ENCODE measurements around the gene DIS3L. TPM values are rescaled to one million over a fixed set of nuclear protein-coding genes. Genes with fewer than 3 reads are reported as not detected.

Gene DIS3L
- total RNA-seq, 1 experiment from 2014 or later = 57.8 TPM

DNA sequence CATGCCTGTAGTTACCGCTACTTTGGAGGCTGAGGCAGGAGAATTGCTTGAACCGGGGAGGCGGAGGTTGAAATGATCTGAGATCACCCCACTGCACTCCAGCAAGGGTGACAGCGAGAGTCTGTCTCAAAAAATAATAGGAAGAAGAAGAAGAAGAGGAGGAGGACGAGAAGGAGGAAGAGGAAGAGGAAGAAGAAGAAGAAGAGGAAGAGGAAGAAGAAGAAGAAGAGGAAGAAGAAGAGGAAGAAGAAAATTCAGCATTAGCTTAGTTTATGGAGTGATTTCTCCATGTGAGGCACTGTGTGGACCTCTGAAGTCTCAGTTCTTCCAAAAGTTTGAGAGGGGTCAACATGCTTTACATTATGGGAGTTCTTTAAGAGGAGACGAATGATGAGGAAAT lies 22.4 kb upstream of the DIS3L start:
- in situ Hi-C loops (cut with HindIII; ENCODE audit: low sequenced_read_pairs) = no loop called here
- DNase-seq (ENCODE audit: low spot score) = no peak

DNA sequence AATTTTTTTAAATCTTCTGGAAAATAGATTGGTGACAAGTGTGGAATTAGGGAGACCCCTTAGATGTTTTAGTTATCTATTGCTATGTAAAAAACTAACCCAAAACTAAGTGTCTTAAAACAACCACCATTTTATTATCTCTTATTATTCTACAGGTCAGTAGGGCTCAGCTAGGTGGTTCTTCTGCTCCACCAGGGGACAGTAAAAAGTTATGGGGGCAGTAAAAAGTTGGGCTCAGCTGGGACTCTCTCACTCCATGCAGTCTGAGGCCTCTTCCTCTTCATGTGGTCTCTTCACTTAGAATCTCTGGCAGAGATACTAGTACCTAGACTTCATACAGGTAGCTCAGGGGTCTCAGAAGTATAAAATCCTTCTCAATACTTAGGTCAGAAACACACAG lies 18.0 kb upstream of the DIS3L start:
- in situ Hi-C loops (cut with HindIII; ENCODE audit: low sequenced_read_pairs) = no loop called here
- no peak for DNase-seq (ENCODE audit: low spot score)

DNA sequence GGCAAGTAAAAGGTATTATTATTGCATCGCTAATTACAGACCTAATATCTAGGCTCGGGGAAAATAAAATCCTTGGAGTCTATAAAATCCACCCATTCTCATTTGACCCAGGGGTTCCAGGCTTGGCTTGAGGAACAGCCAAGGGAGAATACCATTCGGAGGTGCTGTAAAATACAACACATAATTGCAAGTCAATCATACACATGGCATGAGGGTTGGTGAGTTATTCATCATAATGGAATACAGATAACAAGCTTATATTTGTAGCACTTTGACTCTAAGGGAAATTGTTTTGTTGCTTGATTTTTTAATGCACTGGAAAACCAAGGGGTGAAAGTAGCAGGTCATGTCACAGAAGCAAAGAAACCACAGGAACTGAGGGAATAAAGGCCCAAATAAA lies 16.8 kb upstream of the DIS3L start:
- in situ Hi-C loops (cut with HindIII; ENCODE audit: low sequenced_read_pairs) = no loop called here
- no peak for DNase-seq (ENCODE audit: low spot score)

DNA sequence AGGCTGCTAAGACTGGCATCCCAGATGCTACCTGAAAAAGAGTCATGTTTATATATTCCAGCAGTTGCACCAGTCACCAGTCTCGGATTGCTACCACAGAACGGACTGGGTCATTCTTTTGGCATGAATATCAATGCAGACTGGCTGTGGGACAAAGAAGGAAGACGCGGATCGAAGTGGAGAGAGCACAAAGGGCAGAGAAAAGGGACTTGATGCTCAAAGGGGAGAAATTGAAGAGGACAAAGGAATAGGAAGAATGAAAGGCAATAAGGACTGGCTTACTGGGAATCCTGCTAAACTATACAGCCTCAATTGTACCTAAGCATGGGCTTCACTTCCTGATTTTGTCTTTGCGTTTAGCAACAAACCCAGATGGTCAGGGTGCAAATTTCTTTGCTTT lies 15.3 kb upstream of the DIS3L start:
- in situ Hi-C loops (cut with HindIII; ENCODE audit: low sequenced_read_pairs) = no loop called here
- no peak for DNase-seq (ENCODE audit: low spot score)

DNA sequence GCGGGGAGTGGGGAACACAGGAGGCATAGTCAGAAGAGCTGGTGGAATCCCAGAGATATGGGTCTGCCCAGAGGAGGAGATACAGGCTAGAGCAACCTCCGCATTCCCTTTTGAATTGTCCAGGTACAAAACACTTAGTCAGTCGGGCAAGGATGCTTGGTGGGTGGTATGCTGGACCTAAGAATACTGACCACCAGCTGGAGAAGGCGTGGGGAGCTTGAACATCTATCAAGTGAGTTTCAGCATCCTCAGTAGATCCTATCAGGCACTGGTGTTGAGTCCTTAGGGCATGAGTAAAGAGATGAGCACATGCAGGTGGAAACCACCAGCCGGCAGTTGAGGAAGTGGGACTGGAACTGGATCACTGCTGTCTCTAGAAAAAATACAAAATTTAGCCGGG lies 14.7 kb upstream of the DIS3L start:
- no peak for DNase-seq (ENCODE audit: low spot score)
- in situ Hi-C loops (cut with HindIII; ENCODE audit: low sequenced_read_pairs) = no loop called here

DNA sequence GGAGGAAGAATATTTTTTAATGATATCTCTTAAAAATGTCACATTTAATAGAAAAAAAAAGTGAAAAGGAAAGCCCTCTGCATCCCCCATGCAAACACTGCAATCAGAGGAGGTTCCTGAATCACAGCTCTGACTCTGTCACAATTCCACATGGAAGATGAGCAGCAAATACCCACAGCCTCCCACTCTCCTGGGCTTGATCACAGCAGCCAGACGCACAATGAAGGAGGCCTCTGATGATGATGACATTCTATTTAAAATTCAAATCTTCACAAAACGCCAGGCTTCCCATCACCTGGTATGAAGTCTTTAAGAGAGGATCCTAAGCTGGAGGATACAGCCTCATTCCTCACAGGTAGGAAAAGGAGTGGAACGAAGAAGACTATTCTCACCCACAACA lies 9.1 kb upstream of the DIS3L start:
- DNase-seq (ENCODE audit: low spot score) = no peak
- in situ Hi-C loops (cut with HindIII; ENCODE audit: low sequenced_read_pairs) = no loop called here

DNA sequence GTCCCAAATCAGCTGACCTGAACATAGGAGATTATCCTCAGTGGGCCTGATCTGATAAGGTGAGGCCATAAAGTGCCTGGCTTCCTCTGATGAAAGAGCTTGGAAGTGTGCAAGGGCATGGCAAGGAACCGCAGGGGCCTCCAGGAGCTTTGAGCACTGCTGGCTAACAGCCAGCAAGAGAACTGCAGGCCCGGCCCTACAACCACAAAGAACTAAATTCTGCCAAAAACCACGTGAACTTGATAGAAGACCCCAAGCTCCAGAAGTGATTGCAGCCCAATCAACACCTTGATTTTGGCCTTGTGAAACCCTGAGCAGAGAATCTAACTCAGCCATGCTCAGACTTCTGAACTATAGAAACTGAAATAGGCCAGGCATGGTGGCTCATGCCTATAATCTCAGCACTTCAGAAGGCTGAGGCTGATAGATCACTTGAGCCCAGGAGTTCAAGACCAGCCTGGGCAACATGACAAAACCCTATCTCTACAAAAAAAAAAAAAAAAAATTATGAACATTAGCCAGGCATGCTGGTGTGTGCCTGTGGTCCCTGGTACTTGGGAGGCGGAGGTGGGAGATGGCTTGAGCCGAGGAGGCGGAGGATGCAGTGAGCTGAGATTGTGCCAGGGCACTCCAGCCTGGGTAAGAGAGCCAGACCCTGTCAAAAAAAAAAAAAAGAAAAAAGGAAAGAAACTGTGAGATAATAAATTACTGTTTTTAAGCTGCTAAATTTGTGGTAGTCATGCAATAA lies 7.7 kb upstream of the DIS3L start:
- no peak for DNase-seq (ENCODE audit: low spot score)
- in situ Hi-C loops (cut with HindIII; ENCODE audit: low sequenced_read_pairs) = no loop called here

DNA sequence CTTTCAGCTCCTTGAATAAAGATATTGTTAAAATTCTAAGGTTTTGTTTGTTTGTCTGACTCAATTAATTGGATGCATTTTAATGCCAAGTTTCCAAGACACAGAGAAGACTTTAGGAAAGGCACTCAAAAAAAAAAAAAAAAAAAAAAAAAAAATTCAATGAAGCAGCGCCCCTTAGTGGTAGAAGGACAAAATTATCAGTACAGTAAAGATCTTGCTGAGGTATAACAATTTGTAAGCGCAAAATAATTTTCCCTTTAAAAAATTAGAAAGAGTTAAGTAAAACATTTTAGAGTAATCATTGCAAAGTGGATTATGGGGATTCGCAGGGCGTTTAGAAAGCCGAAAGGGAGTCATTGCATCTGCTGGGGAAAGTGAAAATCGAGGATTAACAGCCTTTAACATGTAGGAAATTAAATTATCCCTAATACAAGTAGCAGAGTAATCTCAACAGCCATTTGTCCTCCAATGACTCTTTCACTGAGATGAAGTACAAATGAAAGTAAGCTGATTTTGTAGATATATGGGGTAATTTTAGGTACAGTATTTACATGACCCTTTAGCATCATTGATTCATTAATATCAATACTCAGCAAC lies 5.8 kb upstream of the DIS3L start:
- DNase-seq (ENCODE audit: low spot score) = peak; percentile 68
- in situ Hi-C loops (cut with HindIII; ENCODE audit: low sequenced_read_pairs) = no loop called here

DNA sequence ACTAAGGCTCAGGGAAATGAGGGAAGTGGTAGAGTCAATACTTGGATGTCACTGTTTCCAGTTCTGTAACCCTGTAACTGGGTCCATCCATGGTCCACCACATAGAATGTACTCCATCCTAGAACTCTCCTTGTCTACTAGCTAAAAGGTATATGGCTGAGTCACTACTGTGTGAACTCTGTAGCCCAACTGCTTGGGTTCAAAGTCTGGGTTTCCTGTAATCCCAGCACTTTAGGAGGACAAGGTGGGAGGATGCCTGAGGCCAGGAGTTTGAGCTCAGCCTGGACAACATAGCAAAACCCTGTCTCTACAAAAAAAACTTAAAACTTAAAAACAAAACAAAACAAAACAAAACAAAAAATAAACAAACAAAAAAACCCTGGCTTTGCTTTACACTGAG lies 5.3 kb upstream of the DIS3L start:
- in situ Hi-C loops (cut with HindIII; ENCODE audit: low sequenced_read_pairs) = no loop called here
- no peak for DNase-seq (ENCODE audit: low spot score)

DNA sequence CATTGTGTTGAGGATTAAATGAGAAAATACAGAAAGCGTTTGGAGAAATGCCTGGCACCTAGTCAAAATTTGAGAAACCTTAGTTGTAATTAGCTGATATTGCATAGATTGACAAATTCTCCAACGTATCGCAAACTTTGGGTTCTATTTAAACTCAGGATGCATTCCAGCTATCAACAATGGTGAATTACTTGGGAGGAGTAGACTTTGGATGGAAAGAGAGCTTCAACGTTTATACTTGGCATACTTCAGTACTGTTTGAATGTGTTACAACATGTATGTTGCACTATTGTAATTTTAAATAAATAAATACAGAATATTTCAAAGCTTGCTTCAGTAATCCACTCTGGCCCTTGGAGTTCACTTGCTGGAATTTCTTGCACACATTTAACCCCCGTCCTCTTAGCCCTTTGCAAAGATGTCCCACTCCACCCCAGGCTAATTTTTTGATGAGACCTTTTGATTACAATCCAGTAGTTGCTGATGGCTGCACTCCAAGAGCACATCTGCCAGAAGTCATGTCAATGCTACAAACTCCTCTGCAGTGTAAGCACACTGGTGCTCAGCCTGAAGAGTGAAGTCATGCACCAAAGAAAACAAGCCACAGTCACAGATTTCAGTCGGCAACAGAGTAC lies 4.7 kb upstream of the DIS3L start:
- no peak for DNase-seq (ENCODE audit: low spot score)
- in situ Hi-C loops (cut with HindIII; ENCODE audit: low sequenced_read_pairs) = no loop called here

DNA sequence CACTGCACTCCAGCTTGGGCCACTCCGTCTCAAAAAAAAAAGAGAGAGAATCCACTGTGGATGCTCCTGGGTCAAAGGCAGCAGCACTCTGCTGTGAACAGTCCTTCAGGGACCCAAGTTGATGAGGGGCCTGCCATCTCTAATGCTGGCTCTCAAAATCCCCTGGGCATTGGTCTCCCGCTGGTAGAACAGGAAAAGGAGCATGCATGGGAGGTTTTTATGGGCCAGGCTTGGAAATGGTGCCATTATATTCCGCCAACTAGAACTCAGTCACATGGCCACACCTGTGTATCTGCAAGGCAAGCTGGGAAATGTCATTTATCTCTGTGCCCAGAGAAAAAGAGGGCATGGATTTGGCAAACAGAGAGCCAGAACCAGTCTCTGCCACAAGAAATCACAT lies 3.4 kb upstream of the DIS3L start:
- no peak for DNase-seq (ENCODE audit: low spot score)
- in situ Hi-C loops (cut with HindIII; ENCODE audit: low sequenced_read_pairs) = no loop called here

DNA sequence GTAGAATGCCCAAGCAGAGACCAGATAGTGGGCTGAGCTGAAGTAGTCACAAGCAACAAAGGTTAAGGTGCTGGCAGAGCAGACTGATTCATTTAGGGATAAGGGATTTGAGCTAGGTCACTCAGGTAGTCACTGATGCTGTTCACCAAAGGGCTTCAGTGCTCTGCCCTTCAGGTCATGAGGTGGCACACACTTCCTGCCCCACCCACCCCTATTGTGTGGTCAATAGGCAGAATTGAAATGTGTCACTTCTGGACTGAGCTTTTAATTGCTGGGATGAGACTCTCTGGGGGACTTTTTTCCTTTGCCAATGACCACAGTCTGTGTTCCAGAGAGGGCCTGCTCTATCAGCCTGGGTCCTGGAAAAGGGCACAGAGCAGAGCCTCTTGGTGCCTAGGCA lies 2.9 kb upstream of the DIS3L start:
- in situ Hi-C loops (cut with HindIII; ENCODE audit: low sequenced_read_pairs) = no loop called here
- DNase-seq (ENCODE audit: low spot score) = no peak

DNA sequence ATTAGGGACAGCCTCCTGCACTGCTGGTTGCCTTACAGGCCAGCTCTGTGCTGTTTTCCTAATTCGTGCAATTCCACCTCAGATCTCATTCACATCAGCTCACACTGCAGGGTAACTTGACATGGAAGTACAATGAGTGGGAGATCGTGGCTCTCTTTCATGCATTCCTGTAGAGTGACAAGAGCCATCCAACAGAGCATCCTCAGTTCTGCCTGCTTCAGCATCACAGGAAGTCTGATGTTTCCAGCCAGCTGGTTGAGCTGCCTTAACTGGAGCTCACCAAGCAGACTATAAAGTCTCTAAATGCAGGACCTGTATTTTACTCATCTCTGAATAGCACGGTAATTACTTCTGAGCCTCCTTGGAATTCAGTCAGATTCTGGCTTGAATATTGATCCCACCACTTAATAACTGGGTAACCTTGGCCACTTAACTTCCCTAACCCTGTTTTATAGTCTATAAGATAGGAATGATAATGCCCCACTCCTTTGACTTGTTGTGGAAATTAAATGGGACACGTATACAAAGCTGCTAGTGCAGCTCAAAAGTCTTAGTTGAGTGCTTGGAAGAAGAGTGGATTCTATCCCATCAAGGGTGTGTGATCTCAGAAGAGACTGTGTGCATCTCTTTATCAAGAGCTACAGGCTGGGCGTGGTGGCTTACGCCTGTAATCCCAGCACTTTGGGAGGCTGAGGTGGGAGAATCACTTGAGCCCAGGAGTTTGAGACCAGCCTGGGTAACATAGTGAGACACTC lies 1.4 kb upstream of the DIS3L start:
- in situ Hi-C loops (cut with HindIII; ENCODE audit: low sequenced_read_pairs) = no loop called here
- no peak for DNase-seq (ENCODE audit: low spot score)

DNA sequence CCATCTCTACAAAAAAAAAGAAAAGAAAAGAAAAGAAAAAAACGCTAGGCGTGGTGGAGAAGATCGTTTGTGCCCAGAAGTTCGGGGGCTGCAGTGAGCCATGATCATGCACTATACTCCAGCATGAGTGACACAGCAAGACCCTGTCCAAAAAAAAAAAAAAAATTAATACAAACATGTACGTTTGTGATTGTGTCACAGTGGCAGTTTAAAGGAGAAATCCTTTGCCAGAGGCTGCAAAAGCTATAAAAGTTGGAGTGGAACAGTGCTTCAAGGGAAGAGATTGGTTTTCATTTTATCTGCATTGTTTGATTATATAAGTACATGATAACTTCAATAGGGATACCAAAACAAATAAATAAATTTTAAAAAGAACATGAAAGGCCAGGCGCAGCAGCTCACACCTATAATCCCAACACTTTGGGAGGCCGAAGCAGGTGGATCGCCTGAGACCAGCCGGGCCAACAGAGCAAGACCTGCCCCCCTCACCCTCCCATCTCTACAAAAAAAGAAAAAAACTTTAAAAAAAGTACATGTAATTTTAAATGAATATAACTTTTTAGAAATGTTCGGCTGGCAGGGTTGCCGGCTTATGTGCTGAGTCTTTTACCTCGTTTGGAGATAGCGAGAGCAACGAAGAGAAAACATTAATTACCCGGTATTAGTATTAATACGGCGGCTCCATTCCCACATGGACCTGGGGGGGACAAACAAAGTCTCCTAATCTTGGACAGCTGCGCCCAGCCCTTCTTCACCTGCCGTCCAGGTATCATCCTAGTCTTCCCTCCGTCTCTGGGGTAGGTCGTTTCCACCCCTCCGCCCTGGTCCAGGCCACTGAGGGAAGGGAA lies 573 bp upstream of the DIS3L start:
- peak; percentile 29 for DNase-seq (ENCODE audit: low spot score)
- in situ Hi-C loops (cut with HindIII; ENCODE audit: low sequenced_read_pairs) = no loop called here

DNA sequence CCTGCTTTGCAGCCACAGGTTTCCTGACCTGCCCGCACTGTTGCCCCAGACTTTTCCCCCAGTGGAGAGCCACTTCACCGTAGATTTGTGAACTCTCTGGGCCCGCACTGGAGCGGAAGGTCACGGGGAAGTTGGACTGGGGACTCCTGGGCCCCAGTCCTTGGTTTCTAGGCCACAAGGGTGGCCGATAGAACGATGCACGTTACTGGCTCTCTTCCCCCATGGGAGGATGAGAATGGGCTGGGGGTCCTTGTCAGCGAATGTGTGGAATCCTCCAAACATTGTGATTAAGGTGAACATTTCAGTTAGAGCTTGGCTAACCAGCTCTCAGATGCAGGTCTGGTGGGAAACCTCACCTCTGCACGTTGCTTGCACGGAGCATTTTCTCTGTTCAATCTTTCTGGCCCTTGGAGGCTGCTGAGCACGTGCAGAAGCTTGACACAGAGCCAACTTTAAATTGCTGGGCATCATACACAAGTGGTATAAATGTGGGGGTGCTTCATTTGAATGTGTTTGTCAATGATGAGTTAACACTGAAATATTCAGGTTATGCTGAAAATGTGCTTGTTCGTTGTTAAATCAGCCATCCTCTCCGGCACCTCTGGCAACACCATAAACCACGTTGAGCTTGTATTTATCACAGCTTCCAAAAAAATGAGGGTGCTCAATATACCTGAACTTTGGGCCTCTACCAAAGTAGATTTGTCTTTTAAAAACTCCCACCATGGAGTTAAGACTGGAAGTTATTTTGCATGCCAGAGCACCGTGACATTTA lies 976 bp downstream of the DIS3L start:
- in situ Hi-C loops (cut with HindIII; ENCODE audit: low sequenced_read_pairs) = no loop called here
- DNase-seq (ENCODE audit: low spot score) = peak; percentile 58

DNA sequence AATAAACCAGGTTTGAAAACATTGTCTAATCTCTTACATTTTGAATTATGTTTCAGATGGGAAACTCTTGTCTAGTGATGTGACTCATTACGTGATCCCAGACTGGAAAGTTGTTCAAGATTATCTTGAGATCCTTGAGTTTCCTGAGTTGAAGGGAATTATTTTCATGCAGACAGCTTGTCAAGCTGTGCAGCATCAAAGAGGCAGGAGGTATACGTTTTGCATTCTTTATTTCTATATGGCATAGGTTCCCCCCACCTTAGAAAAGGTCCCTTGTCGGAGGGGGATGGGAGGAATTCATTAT lies 1.5 kb downstream of the DIS3L start:
- in situ Hi-C loops (cut with HindIII; ENCODE audit: low sequenced_read_pairs) = no loop called here
- no peak for DNase-seq (ENCODE audit: low spot score)

DNA sequence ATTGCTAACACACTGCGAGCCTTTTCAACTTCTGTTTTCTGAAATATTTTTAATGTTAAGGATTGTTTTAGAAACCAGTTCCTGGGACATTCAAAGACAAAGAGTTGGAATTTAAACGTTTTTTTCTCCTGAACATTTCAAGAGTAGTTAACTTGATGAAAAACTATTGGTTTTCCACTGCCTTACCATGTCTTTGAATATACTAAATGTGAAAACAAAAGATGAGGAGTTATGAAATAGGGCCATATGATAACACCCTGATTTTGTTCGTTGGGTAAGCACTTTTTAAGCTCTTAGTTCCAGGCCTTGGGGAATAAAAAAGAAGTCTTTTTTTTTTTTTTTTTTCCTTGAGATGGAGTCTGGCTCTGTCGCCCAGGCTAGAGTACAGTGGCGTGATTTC lies 2.8 kb downstream of the DIS3L start:
- no peak for DNase-seq (ENCODE audit: low spot score)
- in situ Hi-C loops (cut with HindIII; ENCODE audit: low sequenced_read_pairs) = no loop called here

DNA sequence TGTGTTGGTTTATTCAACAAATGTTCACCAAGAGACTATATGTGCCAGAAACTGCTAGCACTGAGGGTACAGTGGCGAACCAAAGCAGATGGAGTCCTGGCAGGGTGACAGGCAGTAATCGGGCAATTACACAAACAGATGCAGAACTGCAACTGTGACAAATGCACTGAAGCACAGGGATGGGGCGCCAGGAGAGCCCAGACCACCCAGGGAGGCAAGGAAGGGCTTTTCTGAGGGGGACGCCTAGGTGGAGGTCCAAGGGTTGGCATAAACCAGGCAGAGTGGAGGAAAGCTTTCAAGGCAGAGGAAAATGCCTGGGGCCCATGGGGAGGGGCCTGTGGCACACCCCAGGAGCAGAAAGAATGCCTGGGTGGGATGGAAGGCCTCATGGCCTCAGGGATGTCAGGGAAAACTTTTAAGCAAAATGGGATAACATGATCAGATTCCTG lies 5.5 kb downstream of the DIS3L start:
- peak; percentile 29 for DNase-seq (ENCODE audit: low spot score)
- in situ Hi-C loops (cut with HindIII; ENCODE audit: low sequenced_read_pairs) = no loop called here
